ENCODE results near the gene BEND3. TPM values are rescaled to one million over a fixed set of nuclear protein-coding genes. Genes with fewer than 3 reads are reported as not detected.

The BEND3 gene
- total and polyA plus RNA-seq, 2 of the 8 experiments (the other 6 are each of a cell fraction or from before 2014, with no cell fraction given) = 25.2 to 38.8 TPM

GRCh38 chr6:107083047-107083768 lies 32.1 kb downstream of the BEND3 start:
- WGBS, 2 experiments (ENCODE audit: extremely low coverage in 1 of 2, insufficient coverage in 1 of 2, insufficient read length in 1 of 2, insufficient replicate concordance in 2 of 2, low coverage in 1 of 2, low lambda C conversion rate in 2 of 2, missing lambda C conversion rate in 1 of 2) = 91% methylated on average over 10 of the region's 10 CpGs; no CpG with 5 or more reads in 1 of the 2 experiments
- Histone ChIP-seq H2BK12ac (ENCODE audit: low read depth, low read length) (no peak overlapping the region), H3K79me1 (ENCODE audit: low read depth, low read length) (no peaks in the 10 kb centered on the region; the same call in 1 of the 2 replicates), H2BK5ac (ENCODE audit: low read depth, low read length) (no peak overlapping the region), H4K91ac (replicated peaks; ENCODE audit: insufficient read length, low read length) (no peak overlapping the region), H3K27me3 (replicated peaks in 1 of 4; ENCODE audit: control insufficient read depth in 3 of 4, extremely low read depth in 1 of 4, insufficient read depth in 3 of 4, low read length in 3 of 4) (no peaks in the 10 kb centered on the region), H4K5ac (ENCODE audit: insufficient read length, low read depth, low read length) (no peak overlapping the region), H3K9me3 (ENCODE audit: insufficient read depth in 2 of 2, low read depth in 1 of 2, low read length in 1 of 2) (peaks cover 0 to 3% of the 10 kb centered on the region in 2 experiments; a peak in 2 of 4 replicates), H3K4me1 (replicated peaks in 1 of 4; ENCODE audit: control insufficient read depth in 3 of 4, insufficient read depth in 4 of 4, low read length in 3 of 4) (no peaks in the 10 kb centered on the region; a peak in 1 of 7 replicates), H3K56ac (replicated peaks; ENCODE audit: insufficient read length, low read depth, low read length) (no peak overlapping the region), H3K23me2 (ENCODE audit: low read depth, low read length) (no peaks in the 10 kb centered on the region), H2BK15ac (ENCODE audit: low read length) (no peak overlapping the region), H3K9ac (replicated peaks in 1 of 4; ENCODE audit: extremely low read depth in 1 of 4, low read depth in 3 of 4, low read length in 3 of 4) (no peak overlapping the region), H3K27ac (ENCODE audit: low read depth, low read length) (no peak overlapping the region), H2AK5ac (ENCODE audit: low read depth, low read length) (no peak overlapping the region), H3K4me3 (ENCODE audit: extremely low read depth in 1 of 4, insufficient read depth in 2 of 4, low read depth in 3 of 4, low read length in 4 of 4) (no peak overlapping the region), H3K18ac (ENCODE audit: extremely low read depth, low read length) (no peak overlapping the region), H4K20me1 (replicated peaks in 1 of 2; ENCODE audit: control insufficient read depth in 1 of 2, insufficient read depth in 2 of 2, low read length in 2 of 2) (no peaks in the 10 kb centered on the region), H3K36me3 (ENCODE audit: control insufficient read depth in 2 of 4, insufficient read depth in 4 of 4, low read length in 3 of 4) (peaks cover 5 to 52% (median 18%) of the 10 kb centered on the region in 4 experiments; a peak in 5 of 8 replicates), H3K23ac (ENCODE audit: insufficient read length) (no peak overlapping the region), H3K79me2 (ENCODE audit: control insufficient read depth in 1 of 2, insufficient read depth in 2 of 2, low read length in 2 of 2) (peaks cover 0 to 6% of the 10 kb centered on the region in 2 experiments; a peak in 3 of 4 replicates), H3K4me2 (ENCODE audit: insufficient read depth in 1 of 2, low read depth in 2 of 2, low read length in 2 of 2) (no peak overlapping the region), H3K14ac (ENCODE audit: insufficient read length) (no peak overlapping the region), H3K4ac (replicated peaks; ENCODE audit: insufficient read length, low read depth, low read length) (no peak overlapping the region), H2BK120ac (replicated peaks; ENCODE audit: low read depth, low read length) (no peak overlapping the region), H4K8ac (ENCODE audit: extremely low read depth, insufficient read depth, low read length) (no peak overlapping the region), H2AFZ (ENCODE audit: low read length) (no peak overlapping the region), H2BK20ac (ENCODE audit: low read length) (no peak overlapping the region)
- ChIA-PET CTCF (ENCODE audit: partially characterized antibody) (interaction anchor here (0.6 to 2.0 kb wide), 7 partner anchors 15 to 49 kb away, joined by 3 to 9 read pairs (median 7); no protein-coding TSS in a partner anchor), POLR2A (ENCODE audit: partially characterized antibody) (interaction anchor here (1.0 to 2.2 kb wide), 5 partner anchors 10 to 33 kb away, joined by 3 to 10 read pairs (median 3); partner anchors contain the start of gene BEND3)
- FAIRE-seq (no peak), DNase-seq (ENCODE audit: low read depth in 1 of 2, low spot score in 2 of 2) (no peak)
- TF ChIP-seq HDAC2 (IDR thresholded peaks at IDR 0.05; ENCODE audit: borderline replicate concordance in 1 of 2, low read depth in 2 of 2, low read length in 2 of 2) (no peak), TBP (IDR thresholded peaks at IDR 0.05; ENCODE audit: low read depth, low read length) (no peak), GABPA (IDR thresholded peaks at IDR 0.05; ENCODE audit: borderline replicate concordance, insufficient read depth, low read length) (no peak), NRF1 (IDR thresholded peaks at IDR 0.05; ENCODE audit: low read depth, low read length) (no peak), KDM1A (IDR thresholded peaks at IDR 0.05; ENCODE audit: borderline replicate concordance, low read length) (no peak), EZH2 (IDR thresholded peaks at IDR 0.05; ENCODE audit: low read depth, low read length, severe bottlenecking) (no peak), BRCA1 (IDR thresholded peaks at IDR 0.05; ENCODE audit: low read depth, low read length) (no peak)
